Tibial nerve (tissue), 4 donors: ENCODE data around the gene EPB41L4A. TPM values are rescaled to one million over a fixed set of nuclear protein-coding genes. Genes with fewer than 3 reads are reported as not detected.

ENCODE experiments used
- DNase-seq, 2 donors: peaks; one replicate each; pipeline ENCODE4 v3.0.0-alpha.2; 2019; ENCODE audit warnings: low spot score in 2 of 2
- H3K27ac ChIP-seq, 4 donors: fragments of 200-600 bp; sonication (generic) in 3 of 4; one replicate each; pipeline ENCODE4 v1.5.1; 2017 to 2019; ENCODE audit warnings: mild to moderate bottlenecking in 1 of 4
- H3K27me3 ChIP-seq, 2 donors: fragments of 200-600 bp; sonication (generic) in 1 of 2; one replicate each; pipeline versions ENCODE4 v1.5.1 to v1.6.0; 2017 to 2019
- H3K36me3 ChIP-seq, 3 donors: fragments of 200-600 bp; sonication (generic); one replicate each; pipeline ENCODE4 v1.5.1; 2018 to 2019
- H3K4me1 ChIP-seq, 4 donors: fragments of 200-600 bp; sonication (generic) in 3 of 4; one replicate each; pipeline ENCODE4 v1.5.1; 2017 to 2019
- H3K4me3 ChIP-seq, 4 donors: fragments of 200-600 bp; sonication (generic) in 3 of 4; one replicate each; pipeline ENCODE4 v1.5.1; 2017 to 2019; ENCODE audit warnings: mild to moderate bottlenecking in 1 of 4, moderate library complexity in 1 of 4
- H3K9me3 ChIP-seq, 4 donors: fragments of 200-600 bp; sonication (generic) in 3 of 4; one replicate each; pipeline ENCODE4 v1.5.1; 2017 to 2019
- CTCF ChIP-seq, 5 experiments: fragments of 200-600 bp in 3 of 5; fragments of 450-650 bp in 2 of 5; sonication (generic) in 3 of 5; IDR thresholded peaks; one replicate each; pipeline ENCODE4 v1.5.1; 2016 to 2019; ENCODE audit warnings: antibody characterized with exemption in 5 of 5, mild to moderate bottlenecking in 3 of 5, moderate library complexity in 2 of 5
- EP300 ChIP-seq, 2 donors: sonication (generic); formaldehyde crosslinking; IDR thresholded peaks; one replicate each; pipeline ENCODE4 v1.6.1; 2017; ENCODE audit warnings: antibody characterized with exemption in 2 of 2, mild to moderate bottlenecking in 1 of 2
- POLR2A ChIP-seq, 2 donors: fragments of 450-650 bp; IDR thresholded peaks; one replicate each; pipeline ENCODE4 v1.6.1; 2017; ENCODE audit warnings: antibody characterized with exemption in 2 of 2, mild to moderate bottlenecking in 2 of 2, moderate library complexity in 2 of 2
- WGBS, 2 donors: methylation state at CpG; one replicate each; pipeline ENCODE4 v1.1.5; 2018; 5-methylcytosine and 5-hydroxymethylcytosine counted together
- total RNA-seq, 4 donors: library from RNA; depleted of rRNA; stranded (reverse); fragments of >200 nt; gene quantifications; one replicate each; pipeline ENCODE4 v1.1.0, GENCODE V29; 2016

EPB41L4A gene
- total RNA-seq, 4 donors from 2014 or later: 10.6 to 38.1 (median 14.4) TPM

GRCh38 chr5:112339761-112340160, 79.3 kb downstream of the EPB41L4A start:
- H3K36me3 ChIP-seq: no peaks in the 10 kb centered on the region
- no peaks in the 10 kb centered on the region for H3K27me3 ChIP-seq
- TF ChIP-seq POLR2A (IDR thresholded peaks at IDR 0.05) (no peak), EP300 (IDR thresholded peaks at IDR 0.05) (no peak), CTCF (IDR thresholded peaks at IDR 0.05) (no peak)
- H3K4me1 ChIP-seq: peaks cover 0 to 6% (median 1%) of the 10 kb centered on the region in 4 donors
- H3K4me3 ChIP-seq: no peak overlapping the region
- no peaks in the 10 kb centered on the region for H3K9me3 ChIP-seq
- DNase-seq: no peak
- H3K27ac ChIP-seq: no peak overlapping the region
- 85 to 86% methylated on average over 8 of the region's 8 CpGs for WGBS, 2 donors

GRCh38 chr5:112338681-112339337, 80.3 kb downstream of the EPB41L4A start:
- Histone ChIP-seq H3K9me3 (no peaks in the 10 kb centered on the region), H3K27ac (no peak overlapping the region), H3K27me3 (no peaks in the 10 kb centered on the region), H3K4me3 (no peak overlapping the region), H3K36me3 (no peaks in the 10 kb centered on the region), H3K4me1 (peaks cover 0 to 10% (median 1%) of the 10 kb centered on the region in 4 donors)
- no peak for TF ChIP-seq POLR2A (IDR thresholded peaks at IDR 0.05)
- no peak for TF ChIP-seq EP300 (IDR thresholded peaks at IDR 0.05)
- TF ChIP-seq CTCF (IDR thresholded peaks at IDR 0.05): no peak
- no peak for DNase-seq
- 44 to 55% methylated on average over 5 of the region's 5 CpGs for WGBS, 2 donors

GRCh38 chr5:112333331-112333781, 85.7 kb downstream of the EPB41L4A start:
- H3K4me1 ChIP-seq: peaks cover 0 to 25% (median 4%) of the 10 kb centered on the region in 4 donors
- H3K27me3 ChIP-seq: no peaks in the 10 kb centered on the region
- WGBS, 2 donors: 28 to 36% methylated on average over 5 of the region's 5 CpGs
- H3K4me3 ChIP-seq: no peak overlapping the region
- H3K36me3 ChIP-seq: no peaks in the 10 kb centered on the region
- TF ChIP-seq EP300 (IDR thresholded peaks at IDR 0.05) (no peak), POLR2A (IDR thresholded peaks at IDR 0.05) (no peak), CTCF (IDR thresholded peaks at IDR 0.05) (no peak)
- DNase-seq: no peak
- H3K27ac ChIP-seq: no peak overlapping the region
- H3K9me3 ChIP-seq: no peaks in the 10 kb centered on the region

GRCh38 chr5:112331892-112332291, 87.2 kb downstream of the EPB41L4A start:
- Histone ChIP-seq H3K4me1 (peaks cover 0 to 24% (median 4%) of the 10 kb centered on the region in 4 donors), H3K9me3 (no peaks in the 10 kb centered on the region), H3K27ac (no peak overlapping the region), H3K27me3 (no peaks in the 10 kb centered on the region), H3K36me3 (no peaks in the 10 kb centered on the region), H3K4me3 (no peak overlapping the region)
- whole genome bisulfite sequencing, 2 donors: 73 to 83% methylated on average over 2 of the region's 2 CpGs
- no peak for DNase-seq
- TF ChIP-seq POLR2A (IDR thresholded peaks at IDR 0.05): no peak
- TF ChIP-seq EP300 (IDR thresholded peaks at IDR 0.05): no peak
- no peak for TF ChIP-seq CTCF (IDR thresholded peaks at IDR 0.05)

- Histone ChIP-seq H3K27me3 (no peaks in the 10 kb centered on the region), H3K4me3 (no peak overlapping the region), H3K36me3 (no peaks in the 10 kb centered on the region), H3K27ac (no peak overlapping the region), H3K4me1 (peaks cover 0 to 24% (median 4%) of the 10 kb centered on the region in 4 donors), H3K9me3 (no peaks in the 10 kb centered on the region)
- 27 to 33% methylated on average over 5 of the region's 5 CpGs for WGBS, 2 donors
- TF ChIP-seq POLR2A (IDR thresholded peaks at IDR 0.05): no peak
- no peak for TF ChIP-seq EP300 (IDR thresholded peaks at IDR 0.05)
- no peak for TF ChIP-seq CTCF (IDR thresholded peaks at IDR 0.05)
- no peak for DNase-seq
Measured at GRCh38 chr5:112329419-112330090, 89.5 kb downstream of the EPB41L4A start.
